C1 segment of cervical spinal cord (tissue), 14 donors: ENCODE data around the gene PIK3IP1.
"Not testable (repeated sequence)": the region's sequence is repeated elsewhere in the genome, so short reads cannot be mapped to it uniquely, and the experiment has no call there.

Experiments used
- DNase-seq, 14 donors: peaks; one replicate each; lab custom pipeline; 2025; lab: John Stamatoyannopoulos, UW

The PIK3IP1 gene

GRCh38 chr22:31292236-31292989 is at the start of gene PIK3IP1:
Gene PIK3IP1, minus strand, starts transcription at chr22:31292488. Its CDS starts 144 bp downstream, at chr22:31292344.
- DNase-seq = peak; percentile 21 to 97 (median 86)

GRCh38 chr22:31341386-31342088 is 49.2 kb upstream of the PIK3IP1 start:
- DNase-seq = no peak

- no peak for DNase-seq
Measured at GRCh38 chr22:31340765-31341247, 48.5 kb upstream of the PIK3IP1 start.

GRCh38 chr22:31340360-31340759 is 48.1 kb upstream of the PIK3IP1 start:
- no peak for DNase-seq

- DNase-seq = peak in 1 of 14 donors; percentile 20
Measured at GRCh38 chr22:31339148-31339832, 47.0 kb upstream of the PIK3IP1 start.

- DNase-seq = peak in 1 of 14 donors; percentile 23
Measured at GRCh38 chr22:31337178-31337577, 44.9 kb upstream of the PIK3IP1 start.

GRCh38 chr22:31334329-31334728 is 42.0 kb upstream of the PIK3IP1 start:
- no peak for DNase-seq

GRCh38 chr22:31333641-31334040 is 41.4 kb upstream of the PIK3IP1 start:
- peak in 2 of 14 donors; percentile 19 to 41 for DNase-seq

GRCh38 chr22:31332886-31333285 is 40.6 kb upstream of the PIK3IP1 start:
- no peak for DNase-seq

GRCh38 chr22:31332010-31332409 is 39.7 kb upstream of the PIK3IP1 start:
- no peak for DNase-seq

- no peak for DNase-seq
Measured at GRCh38 chr22:31329453-31330215, 37.3 kb upstream of the PIK3IP1 start.

GRCh38 chr22:31329029-31329428 is 36.7 kb upstream of the PIK3IP1 start:
- DNase-seq = no peak

GRCh38 chr22:31328544-31328960 is 36.3 kb upstream of the PIK3IP1 start:
- DNase-seq = no peak

- peak in 1 of 14 donors; percentile 62 for DNase-seq
Measured at GRCh38 chr22:31327806-31328543, 35.7 kb upstream of the PIK3IP1 start.

- DNase-seq = no peak
Measured at GRCh38 chr22:31326877-31327276, 34.6 kb upstream of the PIK3IP1 start.

GRCh38 chr22:31323578-31324550 is 31.6 kb upstream of the PIK3IP1 start:
- DNase-seq = no peak

GRCh38 chr22:31321421-31321820 is 29.1 kb upstream of the PIK3IP1 start:
- DNase-seq = peak in 7 of 14 donors; percentile 12 to 38 (median 20)

GRCh38 chr22:31314220-31314619 is 21.9 kb upstream of the PIK3IP1 start:
- not testable (repeated sequence) for DNase-seq
